GDM1 (cell line): ENCODE data around the gene ELL2.

Experiments
- DNase-seq: peaks from one replicate; lab custom pipeline; 2025; lab: John Stamatoyannopoulos, UW

ELL2 gene

DNA sequence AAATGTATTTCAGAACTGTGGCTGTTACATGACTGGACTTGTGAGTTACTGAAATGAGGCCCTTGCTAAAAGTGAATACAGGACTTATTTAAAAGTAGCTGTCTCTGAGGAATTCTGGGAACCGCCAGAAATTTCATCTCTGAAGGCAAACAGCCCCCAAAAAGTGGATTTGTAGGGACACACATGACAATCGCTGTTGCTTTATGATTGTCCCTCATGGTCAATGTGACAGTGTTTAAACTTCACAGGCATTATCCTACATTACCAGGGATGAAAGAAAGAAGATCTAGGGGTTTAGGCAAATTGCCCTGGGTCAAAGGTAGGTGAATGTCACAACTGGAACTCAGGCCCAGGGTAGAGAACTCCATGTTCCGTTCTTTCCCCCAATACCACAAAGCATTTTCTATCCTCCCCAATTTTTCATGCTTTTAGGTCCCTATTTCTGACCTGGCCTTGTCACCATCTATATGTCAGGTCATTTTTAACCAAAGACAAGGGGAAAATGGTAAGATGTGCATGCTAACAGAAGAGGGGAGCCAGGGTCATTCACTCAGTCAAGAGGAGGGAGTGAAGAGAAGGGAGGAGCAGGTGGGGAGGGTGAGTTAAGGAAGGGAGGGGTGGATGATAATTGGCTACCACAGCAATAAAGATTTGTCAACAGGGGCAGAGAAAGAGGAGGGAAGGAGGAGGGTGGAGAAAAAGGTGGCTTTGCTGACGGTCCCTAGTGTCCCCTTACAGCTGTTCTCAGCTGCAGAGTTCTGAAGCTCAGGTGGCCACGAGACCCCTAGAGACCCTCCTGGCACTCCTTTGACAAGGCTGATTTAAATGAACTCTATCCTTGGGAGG is 81.3 kb downstream of the ELL2 start:
- no peak for DNase-seq

DNA sequence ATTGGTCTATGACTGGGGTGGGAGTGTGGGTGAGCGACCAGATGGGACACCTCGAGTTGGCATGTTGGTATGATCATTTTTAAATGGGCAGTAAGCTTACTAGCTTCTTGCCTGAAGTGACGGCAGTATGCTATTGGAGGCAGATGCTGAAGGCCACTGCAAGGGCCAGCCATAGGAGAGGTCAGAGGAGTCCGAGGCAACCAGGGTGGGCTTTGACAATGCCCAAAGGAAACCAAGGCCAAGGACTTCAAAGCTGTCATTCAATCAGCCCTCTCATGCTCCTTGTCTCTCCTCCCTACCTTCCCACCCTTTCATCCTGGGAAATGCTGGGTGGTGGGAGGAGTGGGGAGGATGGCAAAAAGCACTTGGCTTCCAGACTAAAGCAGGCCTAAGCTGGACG is 82.0 kb downstream of the ELL2 start:
- no peak for DNase-seq

DNA sequence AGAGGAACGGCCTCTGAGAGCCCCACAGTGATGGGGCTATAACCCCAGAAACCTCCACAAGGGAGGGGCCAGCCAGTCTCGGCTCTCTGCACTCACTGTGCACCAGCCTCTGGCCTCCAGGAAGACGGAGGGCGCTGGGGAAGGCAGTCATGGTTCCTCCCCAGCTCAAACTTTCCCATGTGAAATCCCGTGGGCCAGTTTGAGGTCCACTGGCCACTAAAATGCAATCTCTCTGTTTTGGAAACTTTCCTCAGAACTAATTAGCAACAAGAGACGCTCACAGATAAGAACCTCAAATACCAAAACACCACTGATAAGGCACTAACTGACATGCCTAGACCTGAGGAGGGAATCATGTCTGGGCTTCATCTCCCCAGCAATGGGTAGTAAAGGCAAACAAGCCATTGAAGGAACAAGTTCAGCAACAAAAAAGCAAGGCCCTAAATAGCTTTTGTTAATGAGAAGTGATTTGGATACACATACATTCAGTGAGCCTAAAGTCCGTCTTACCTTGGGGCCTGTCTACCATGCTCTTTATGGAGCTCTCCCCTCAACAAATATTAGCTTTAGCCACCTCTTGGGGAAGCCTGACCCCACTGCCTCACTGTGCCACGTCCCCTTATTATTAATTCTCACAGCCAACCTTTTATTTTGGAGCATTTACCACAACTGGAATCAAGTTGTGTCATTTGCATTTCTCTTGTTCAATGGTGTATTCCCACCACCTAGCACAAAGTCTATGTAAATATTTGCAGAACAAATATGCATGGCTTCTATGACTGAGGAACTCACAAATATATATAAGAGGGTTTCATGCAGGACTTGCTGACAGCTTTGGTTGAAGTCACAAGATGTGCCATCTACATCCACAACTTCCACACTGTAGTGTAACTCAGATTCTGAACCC is 83.0 kb downstream of the ELL2 start:
- DNase-seq, result no peak

- no peak for DNase-seq
Measured at GRCh38 chr5:95876782-95877181, 84.9 kb downstream of the ELL2 start.

DNA sequence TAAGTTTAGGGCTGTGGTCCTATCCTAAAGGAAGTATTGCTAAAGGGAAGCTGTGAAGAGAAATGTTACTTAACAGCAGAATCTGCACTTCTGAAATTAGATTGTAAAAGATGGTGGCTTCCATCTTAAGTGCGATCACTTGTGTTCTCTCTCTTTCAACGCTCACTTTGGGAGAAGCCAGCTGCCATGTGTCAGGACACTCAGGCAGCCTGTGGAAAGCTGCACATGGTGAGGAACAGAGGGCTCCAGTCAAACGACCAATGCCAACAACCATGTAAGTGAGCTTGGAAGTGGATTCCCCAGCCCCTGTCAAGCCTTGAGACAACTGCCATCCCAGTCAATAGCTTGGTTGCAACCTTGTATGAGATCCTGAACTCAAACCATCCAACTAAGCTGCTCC is 87.4 kb downstream of the ELL2 start:
- DNase-seq, result no peak

DNA sequence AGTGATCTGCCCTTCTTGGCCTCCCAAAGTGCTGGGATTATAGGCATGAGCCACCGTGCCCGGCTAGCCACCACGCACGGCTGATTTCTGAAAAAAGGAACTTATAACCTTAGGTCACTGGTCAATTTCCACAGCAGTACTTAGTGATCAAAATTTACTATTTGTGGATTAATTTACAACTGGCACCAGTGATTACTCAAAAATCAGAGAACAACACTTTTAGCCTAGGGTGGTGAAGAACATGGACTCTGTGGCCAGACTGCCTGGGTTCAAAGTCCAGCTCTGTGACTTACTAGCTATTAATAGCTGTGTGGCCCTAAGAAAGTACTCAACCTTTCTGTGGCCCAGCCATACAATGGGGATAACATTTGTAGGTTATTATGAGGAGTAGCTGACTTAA is 88.3 kb downstream of the ELL2 start:
- DNase-seq, result no peak

- DNase-seq, result no peak
Measured at GRCh38 chr5:95872346-95873268, 89.0 kb downstream of the ELL2 start.

- no peak for DNase-seq
Measured at GRCh38 chr5:95871146-95871806, 90.4 kb downstream of the ELL2 start.

GRCh38 chr5:95870105-95870672 is 91.5 kb downstream of the ELL2 start:
- DNase-seq, result no peak

- DNase-seq, result peak; percentile 43
Measured at GRCh38 chr5:95869173-95869855, 92.3 kb downstream of the ELL2 start.

DNA sequence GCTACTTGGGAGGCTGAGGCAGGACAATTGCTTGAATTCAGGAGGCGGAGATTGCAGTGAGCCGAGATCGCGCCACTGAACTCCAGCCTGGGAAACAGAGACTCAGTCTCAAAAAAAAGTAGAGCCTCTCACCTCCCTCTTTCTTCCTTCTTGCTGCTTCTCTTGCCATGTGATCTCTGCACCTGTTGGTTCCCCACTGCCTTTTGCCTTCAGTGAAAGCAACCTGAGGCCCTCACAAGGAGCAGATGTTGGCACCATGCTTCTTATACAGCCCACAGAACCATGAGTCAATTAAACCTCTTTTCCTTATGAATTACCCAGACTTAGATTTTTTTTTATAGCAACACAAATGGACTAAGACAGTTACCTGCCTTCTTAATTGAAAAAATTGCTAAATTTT is 93.5 kb downstream of the ELL2 start:
- no peak for DNase-seq

DNA sequence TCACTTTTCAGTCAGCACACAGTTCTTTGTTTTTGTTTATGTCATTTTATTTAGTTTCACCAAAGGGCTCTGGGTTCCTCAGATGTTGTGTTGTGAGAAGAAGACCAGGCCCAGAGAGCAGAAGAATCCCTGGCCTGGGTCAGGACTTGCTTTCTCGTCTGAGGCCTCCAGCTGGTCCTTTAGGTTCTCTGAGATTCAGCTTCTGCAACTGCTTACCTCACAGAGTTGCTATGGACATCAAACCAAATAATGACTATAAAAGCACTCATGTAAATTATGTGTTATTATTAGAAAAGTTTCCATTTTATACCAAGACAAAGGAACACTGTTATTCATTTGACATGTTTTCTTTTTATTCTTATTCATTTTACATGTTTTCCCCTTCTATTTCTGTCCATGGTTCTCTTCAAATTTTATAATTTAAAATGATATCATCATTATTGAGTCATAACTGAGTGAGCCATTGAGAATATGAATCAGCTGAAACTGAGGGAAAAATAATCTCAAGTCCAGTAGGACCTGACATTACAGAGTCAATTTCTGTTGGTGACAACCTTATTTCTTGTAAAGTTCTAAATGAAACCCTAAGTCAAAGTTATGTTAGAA is 95.1 kb downstream of the ELL2 start:
- no peak for DNase-seq

- DNase-seq, result no peak
Measured at GRCh38 chr5:95864944-95865504, 96.6 kb downstream of the ELL2 start.

GRCh38 chr5:95864456-95864855 is 97.2 kb downstream of the ELL2 start:
- DNase-seq, result no peak

DNA sequence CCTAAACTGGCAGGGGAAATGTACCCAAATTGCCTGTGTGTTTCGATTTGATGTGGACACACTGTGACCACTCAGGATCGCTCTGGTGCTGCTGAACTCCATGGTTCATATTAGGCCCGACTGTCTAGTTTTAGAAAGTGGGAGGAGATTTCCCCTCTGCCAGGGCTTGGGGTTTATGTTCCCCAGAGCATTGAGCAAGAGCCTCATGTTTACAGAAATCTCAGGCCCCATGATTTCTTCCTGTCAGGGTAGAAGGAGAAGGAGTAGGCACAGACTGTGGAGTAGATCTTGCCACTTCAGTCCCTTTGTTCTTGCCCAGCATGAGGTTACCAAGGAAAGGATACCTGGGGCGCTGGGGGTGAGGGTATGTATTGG is 98.3 kb downstream of the ELL2 start:
- no peak for DNase-seq

DNA sequence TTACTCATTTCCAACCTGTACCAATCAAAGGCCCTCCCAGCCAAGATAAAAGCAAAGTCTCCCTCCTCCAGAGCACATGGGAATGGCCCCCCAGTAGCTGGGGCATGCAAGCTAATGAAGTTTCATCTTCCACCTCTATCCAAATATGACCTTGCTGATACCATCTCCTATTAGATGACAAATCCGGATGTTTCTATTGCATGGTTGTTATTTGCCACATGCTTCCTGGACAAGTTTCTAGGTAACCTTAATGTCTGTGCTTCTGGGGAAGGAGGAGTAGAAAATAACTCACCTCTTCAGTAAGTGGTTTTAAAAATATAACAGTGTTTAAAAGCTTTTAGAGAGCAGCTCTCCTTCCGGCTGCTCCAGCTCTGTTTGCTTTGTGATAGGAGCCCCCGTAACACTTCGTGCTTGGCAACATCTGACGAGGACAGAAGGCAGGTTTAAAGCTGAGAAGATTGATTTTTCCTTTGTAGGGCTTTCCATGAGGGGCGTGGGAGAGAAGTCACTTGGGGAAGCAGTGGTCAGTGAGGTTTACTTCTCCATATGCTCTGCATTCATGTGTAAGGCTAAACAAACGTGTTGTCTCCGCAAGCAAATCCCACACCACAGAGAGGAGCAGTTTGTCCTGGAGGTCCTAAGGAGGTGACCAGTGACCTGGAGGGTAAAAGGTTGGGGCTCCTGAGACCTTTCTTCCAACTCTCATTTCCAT is 98.8 kb downstream of the ELL2 start:
- no peak for DNase-seq

- no peak for DNase-seq
Measured at GRCh38 chr5:95861864-95862561, 99.6 kb downstream of the ELL2 start.

GRCh38 chr5:95861221-95861863 is 100.3 kb downstream of the ELL2 start:
- no peak for DNase-seq
